HepG2 (cell line): ENCODE data around the gene LOXL3. TPM values are rescaled to one million over a fixed set of nuclear protein-coding genes. Genes with fewer than 3 reads are reported as not detected.

ENCODE experiments used
- IRF2 ChIP-seq: IDR thresholded peaks from 2 replicates; pipeline ENCODE4 v1.6.1; 2018; ENCODE audit warnings: missing genetic modification reagents, missing compliant biosample characterization
- MIER3 ChIP-seq: IDR thresholded peaks from 2 replicates; pipeline ENCODE4 v1.6.1; 2016; ENCODE audit warnings: missing compliant biosample characterization, borderline replicate concordance
- PRPF4 ChIP-seq: fragments of 200-400 bp; formaldehyde crosslinking; IDR thresholded peaks from 2 replicates; pipeline ENCODE4 v1.6.1; 2016; ENCODE audit warnings: low read length, low read depth; ENCODE audit not compliant: poor library complexity, severe bottlenecking
- RARA ChIP-seq: IDR thresholded peaks from 2 replicates; pipeline ENCODE4 v1.6.1; 2016; ENCODE audit warnings: missing genetic modification reagents, missing compliant biosample characterization
- ZNF530 ChIP-seq: sonication (generic); formaldehyde crosslinking; IDR thresholded peaks from 2 replicates; pipeline ENCODE4 v1.5.0; 2020; ENCODE audit warnings: low read depth, mild to moderate bottlenecking, missing genetic modification reagents
- ZSCAN30 ChIP-seq: sonication (generic); formaldehyde crosslinking; IDR thresholded peaks from 2 replicates; pipeline ENCODE4 v1.5.0; 2020; ENCODE audit warnings: mild to moderate bottlenecking, missing genetic modification reagents
- polyA plus RNA-seq, 8 experiments: library from polyadenylated mRNA; depleted of rRNA in 3 of 8; stranded (reverse) in 7 of 8; unstranded in 1 of 8; fragments of >200 nt; fragmentation: Illumina TruSeq in 4 of 8; extraction: Trizol in 4 of 8; gene quantifications; 2 replicates each; pipeline versions ENCODE4 v1.2.1 to v1.2.3, GENCODE V29; 2011 to 2016; ENCODE audit warnings: low read depth in 4 of 8, missing spikeins in 1 of 8, mixed read lengths in 1 of 8; ENCODE audit not compliant: insufficient read depth in 1 of 8
- total RNA-seq, 5 experiments: library from RNA; depleted of rRNA; stranded (reverse); fragments of >200 nt; fragmentation: Illumina TruSeq; extraction: Trizol; gene quantifications; 2 replicates each; pipeline ENCODE4 v1.2.3, GENCODE V29; 2016; ENCODE audit warnings: low read depth in 1 of 5
- TF ChIP-seq, protein P1 (sequence below): sonication (generic); formaldehyde crosslinking; IDR thresholded peaks from 2 replicates; pipeline ENCODE4 v1.5.0; 2020; ENCODE audit warnings: mild to moderate bottlenecking, missing genetic modification reagents
- TF ChIP-seq, protein P2 (sequence below): IDR thresholded peaks from 2 replicates; pipeline ENCODE4 v1.6.1; 2012; ENCODE audit warnings: low read length, improper control_type of control experiment
- TF ChIP-seq, protein P3 (sequence below): sonication (generic); formaldehyde crosslinking; IDR thresholded peaks from 2 replicates; pipeline ENCODE4 v1.4.0; 2020; ENCODE audit warnings: missing genetic modification reagents
- TF ChIP-seq, protein P4 (sequence below): sonication (generic); formaldehyde crosslinking; IDR thresholded peaks from 2 replicates; pipeline ENCODE4 v1.4.0; 2020; ENCODE audit warnings: mild to moderate bottlenecking, missing genetic modification reagents

Gene LOXL3
- total and polyA plus RNA-seq, 2 of the 13 experiments (the other 11 are each of a cell fraction or from before 2014, with no cell fraction given), result 0.55 to 6.5 TPM

DNA sequence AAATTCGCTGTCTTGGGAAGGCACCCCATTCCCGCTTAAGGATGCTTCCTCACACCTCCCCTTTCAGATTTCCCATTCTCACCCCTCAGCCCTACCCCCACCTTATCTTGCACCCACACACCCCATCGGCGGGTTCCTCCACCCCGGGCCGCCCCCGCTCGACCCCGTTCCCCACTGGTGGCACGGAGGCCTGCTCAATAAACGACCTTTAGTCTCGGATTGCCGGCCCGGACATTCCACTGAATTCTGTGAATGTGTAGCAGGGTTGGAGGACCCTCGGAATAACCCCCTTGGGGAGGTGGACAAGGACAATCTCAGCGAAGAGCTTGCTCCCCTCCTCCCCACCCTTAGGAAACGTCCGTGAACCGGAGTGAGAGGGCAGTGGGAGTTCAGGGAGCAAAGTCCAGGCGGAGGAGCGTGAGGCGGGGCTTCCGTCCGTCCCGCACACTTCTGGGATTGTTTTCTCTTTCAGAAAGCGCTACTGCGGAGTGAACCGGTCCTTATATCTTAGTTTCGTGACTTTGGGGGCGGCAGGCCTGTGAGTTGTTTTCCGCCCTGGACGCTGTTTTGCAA, 51.5 kb downstream of the LOXL3 start (continued):
- TF ChIP-seq, protein P1, sequence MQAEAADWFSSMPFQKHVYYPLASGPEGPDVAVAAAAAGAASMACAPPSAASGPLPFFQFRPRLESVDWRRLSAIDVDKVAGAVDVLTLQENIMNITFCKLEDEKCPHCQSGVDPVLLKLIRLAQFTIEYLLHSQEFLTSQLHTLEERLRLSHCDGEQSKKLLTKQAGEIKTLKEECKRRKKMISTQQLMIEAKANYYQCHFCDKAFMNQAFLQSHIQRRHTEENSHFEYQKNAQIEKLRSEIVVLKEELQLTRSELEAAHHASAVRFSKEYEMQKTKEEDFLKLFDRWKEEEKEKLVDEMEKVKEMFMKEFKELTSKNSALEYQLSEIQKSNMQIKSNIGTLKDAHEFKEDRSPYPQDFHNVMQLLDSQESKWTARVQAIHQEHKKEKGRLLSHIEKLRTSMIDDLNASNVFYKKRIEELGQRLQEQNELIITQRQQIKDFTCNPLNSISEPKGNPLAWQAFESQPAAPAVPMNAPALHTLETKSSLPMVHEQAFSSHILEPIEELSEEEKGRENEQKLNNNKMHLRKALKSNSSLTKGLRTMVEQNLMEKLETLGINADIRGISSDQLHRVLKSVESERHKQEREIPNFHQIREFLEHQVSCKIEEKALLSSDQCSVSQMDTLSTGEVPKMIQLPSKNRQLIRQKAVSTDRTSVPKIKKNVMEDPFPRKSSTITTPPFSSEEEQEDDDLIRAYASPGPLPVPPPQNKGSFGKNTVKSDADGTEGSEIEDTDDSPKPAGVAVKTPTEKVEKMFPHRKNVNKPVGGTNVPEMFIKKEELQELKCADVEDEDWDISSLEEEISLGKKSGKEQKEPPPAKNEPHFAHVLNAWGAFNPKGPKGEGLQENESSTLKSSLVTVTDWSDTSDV (CRISPR knock-in tag), result no peak
- TF ChIP-seq, protein P2, sequence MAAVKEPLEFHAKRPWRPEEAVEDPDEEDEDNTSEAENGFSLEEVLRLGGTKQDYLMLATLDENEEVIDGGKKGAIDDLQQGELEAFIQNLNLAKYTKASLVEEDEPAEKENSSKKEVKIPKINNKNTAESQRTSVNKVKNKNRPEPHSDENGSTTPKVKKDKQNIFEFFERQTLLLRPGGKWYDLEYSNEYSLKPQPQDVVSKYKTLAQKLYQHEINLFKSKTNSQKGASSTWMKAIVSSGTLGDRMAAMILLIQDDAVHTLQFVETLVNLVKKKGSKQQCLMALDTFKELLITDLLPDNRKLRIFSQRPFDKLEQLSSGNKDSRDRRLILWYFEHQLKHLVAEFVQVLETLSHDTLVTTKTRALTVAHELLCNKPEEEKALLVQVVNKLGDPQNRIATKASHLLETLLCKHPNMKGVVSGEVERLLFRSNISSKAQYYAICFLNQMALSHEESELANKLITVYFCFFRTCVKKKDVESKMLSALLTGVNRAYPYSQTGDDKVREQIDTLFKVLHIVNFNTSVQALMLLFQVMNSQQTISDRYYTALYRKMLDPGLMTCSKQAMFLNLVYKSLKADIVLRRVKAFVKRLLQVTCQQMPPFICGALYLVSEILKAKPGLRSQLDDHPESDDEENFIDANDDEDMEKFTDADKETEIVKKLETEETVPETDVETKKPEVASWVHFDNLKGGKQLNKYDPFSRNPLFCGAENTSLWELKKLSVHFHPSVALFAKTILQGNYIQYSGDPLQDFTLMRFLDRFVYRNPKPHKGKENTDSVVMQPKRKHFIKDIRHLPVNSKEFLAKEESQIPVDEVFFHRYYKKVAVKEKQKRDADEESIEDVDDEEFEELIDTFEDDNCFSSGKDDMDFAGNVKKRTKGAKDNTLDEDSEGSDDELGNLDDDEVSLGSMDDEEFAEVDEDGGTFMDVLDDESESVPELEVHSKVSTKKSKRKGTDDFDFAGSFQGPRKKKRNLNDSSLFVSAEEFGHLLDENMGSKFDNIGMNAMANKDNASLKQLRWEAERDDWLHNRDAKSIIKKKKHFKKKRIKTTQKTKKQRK, result no peak
- TF ChIP-seq, protein P3, sequence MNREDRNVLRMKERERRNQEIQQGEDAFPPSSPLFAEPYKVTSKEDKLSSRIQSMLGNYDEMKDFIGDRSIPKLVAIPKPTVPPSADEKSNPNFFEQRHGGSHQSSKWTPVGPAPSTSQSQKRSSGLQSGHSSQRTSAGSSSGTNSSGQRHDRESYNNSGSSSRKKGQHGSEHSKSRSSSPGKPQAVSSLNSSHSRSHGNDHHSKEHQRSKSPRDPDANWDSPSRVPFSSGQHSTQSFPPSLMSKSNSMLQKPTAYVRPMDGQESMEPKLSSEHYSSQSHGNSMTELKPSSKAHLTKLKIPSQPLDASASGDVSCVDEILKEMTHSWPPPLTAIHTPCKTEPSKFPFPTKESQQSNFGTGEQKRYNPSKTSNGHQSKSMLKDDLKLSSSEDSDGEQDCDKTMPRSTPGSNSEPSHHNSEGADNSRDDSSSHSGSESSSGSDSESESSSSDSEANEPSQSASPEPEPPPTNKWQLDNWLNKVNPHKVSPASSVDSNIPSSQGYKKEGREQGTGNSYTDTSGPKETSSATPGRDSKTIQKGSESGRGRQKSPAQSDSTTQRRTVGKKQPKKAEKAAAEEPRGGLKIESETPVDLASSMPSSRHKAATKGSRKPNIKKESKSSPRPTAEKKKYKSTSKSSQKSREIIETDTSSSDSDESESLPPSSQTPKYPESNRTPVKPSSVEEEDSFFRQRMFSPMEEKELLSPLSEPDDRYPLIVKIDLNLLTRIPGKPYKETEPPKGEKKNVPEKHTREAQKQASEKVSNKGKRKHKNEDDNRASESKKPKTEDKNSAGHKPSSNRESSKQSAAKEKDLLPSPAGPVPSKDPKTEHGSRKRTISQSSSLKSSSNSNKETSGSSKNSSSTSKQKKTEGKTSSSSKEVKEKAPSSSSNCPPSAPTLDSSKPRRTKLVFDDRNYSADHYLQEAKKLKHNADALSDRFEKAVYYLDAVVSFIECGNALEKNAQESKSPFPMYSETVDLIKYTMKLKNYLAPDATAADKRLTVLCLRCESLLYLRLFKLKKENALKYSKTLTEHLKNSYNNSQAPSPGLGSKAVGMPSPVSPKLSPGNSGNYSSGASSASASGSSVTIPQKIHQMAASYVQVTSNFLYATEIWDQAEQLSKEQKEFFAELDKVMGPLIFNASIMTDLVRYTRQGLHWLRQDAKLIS (CRISPR knock-in tag), result no peak; the same call in 1 of the 2 replicates
- no peak; the same call in 1 of the 2 replicates for TF ChIP-seq IRF2
- TF ChIP-seq MIER3 (CRISPR knock-in tag), result peak; percentile 91
- TF ChIP-seq ZNF530 (CRISPR knock-in tag), result no peak
- no peak for TF ChIP-seq ZSCAN30 (CRISPR knock-in tag)
- TF ChIP-seq PRPF4, result no peak
- TF ChIP-seq, protein P4, sequence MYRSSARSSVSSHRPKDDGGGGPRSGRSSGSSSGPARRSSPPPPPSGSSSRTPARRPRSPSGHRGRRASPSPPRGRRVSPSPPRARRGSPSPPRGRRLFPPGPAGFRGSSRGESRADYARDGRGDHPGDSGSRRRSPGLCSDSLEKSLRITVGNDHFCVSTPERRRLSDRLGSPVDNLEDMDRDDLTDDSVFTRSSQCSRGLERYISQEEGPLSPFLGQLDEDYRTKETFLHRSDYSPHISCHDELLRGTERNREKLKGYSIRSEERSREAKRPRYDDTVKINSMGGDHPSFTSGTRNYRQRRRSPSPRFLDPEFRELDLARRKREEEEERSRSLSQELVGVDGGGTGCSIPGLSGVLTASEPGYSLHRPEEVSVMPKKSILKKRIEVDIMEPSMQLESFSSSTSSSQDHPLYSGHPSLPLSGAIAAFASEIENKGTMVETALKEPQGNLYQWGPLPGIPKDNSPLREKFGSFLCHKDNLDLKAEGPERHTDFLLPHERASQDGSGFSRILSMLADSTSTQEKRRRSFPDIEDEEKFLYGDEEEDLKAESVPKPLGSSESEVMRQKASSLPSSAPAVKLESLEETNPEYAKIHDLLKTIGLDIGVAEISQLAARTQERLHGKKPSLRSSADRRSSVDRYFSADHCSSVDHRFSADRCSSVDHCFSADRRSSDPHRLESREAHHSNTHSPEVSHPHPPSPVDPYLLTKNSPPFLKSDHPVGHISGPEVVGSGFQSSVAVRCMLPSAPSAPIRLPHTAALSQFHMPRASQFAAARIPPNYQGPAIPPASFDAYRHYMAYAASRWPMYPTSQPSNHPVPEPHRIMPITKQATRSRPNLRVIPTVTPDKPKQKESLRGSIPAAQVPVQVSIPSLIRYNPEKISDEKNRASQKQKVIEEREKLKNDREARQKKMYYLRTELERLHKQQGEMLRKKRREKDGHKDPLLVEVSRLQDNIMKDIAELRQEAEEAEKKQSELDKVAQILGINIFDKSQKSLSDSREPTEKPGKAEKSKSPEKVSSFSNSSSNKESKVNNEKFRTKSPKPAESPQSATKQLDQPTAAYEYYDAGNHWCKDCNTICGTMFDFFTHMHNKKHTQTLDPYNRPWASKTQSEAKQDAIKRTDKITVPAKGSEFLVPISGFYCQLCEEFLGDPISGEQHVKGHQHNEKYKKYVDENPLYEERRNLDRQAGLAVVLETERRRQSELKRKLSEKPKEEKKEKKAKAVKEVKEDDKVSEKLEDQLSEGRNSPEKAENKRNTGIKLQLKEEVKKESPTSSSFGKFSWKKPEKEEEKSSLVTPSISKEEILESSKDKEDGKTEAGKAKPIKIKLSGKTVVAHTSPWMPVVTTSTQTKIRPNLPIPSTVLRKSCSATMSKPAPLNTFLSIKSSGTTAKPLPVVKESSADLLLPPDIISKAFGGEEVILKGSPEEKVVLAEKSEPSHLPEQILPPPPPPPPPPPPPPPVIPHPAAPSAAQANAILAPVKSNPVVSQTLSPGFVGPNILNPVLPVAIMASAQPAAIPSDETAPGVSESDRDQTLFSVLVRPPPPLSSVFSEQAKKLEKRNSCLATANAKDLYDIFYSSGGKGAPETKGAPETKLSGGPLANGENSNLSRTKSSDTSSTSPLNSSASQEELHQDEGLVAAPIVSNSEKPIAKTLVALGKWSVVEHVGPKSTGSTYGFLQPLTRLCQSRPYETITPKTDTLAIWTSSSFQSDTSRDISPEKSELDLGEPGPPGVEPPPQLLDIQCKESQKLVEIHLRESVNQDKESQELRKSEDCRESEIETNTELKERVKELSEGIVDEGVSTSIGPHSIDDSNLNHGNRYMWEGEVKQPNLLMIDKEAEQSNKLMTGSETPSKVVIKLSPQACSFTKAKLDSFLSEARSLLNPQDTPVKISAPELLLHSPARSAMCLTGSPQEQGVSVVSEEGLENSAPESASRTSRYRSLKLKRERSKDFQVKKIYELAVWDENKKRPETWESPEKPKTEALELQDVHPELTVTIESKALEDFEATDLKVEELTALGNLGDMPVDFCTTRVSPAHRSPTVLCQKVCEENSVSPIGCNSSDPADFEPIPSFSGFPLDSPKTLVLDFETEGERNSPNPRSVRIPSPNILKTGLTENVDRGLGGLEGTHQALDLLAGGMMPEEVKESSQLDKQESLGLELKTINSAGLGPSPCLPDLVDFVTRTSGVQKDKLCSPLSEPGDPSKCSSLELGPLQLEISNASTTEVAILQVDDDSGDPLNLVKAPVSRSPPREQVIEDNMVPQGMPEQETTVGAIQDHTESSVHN (CRISPR knock-in tag), result no peak
- TF ChIP-seq RARA (CRISPR knock-in tag), result peak; percentile 100
